ENCODE data around the gene CKAP5.

CKAP5 gene

GRCh38 chr11:46776878-46777277, 69.2 kb downstream of the CKAP5 start:
- TF ChIP-seq CTCF (IDR thresholded peaks at IDR 0.05; ENCODE audit: low read depth, low read length), result no peak
- no peak for DNase-seq (ENCODE audit: extremely low read depth, low read depth)

GRCh38 chr11:46769636-46770221, 76.4 kb downstream of the CKAP5 start:
- no peak for TF ChIP-seq CTCF (IDR thresholded peaks at IDR 0.05; ENCODE audit: low read depth, low read length)
- no peak for DNase-seq (ENCODE audit: extremely low read depth, low read depth)

GRCh38 chr11:46766656-46767055, 79.4 kb downstream of the CKAP5 start:
- DNase-seq (ENCODE audit: extremely low read depth, low read depth), result no peak
- TF ChIP-seq CTCF (IDR thresholded peaks at IDR 0.05; ENCODE audit: low read depth, low read length), result no peak

GRCh38 chr11:46762248-46762647, 83.8 kb downstream of the CKAP5 start:
- no peak for DNase-seq (ENCODE audit: extremely low read depth, low read depth)
- no peak for TF ChIP-seq CTCF (IDR thresholded peaks at IDR 0.05; ENCODE audit: low read depth, low read length)

- TF ChIP-seq CTCF (IDR thresholded peaks at IDR 0.05; ENCODE audit: low read depth, low read length), result no peak
These were observed 84.3 kb downstream of the CKAP5 start for GRCh38 chr11:46761807-46762206.

GRCh38 chr11:46760429-46761128, 85.5 kb downstream of the CKAP5 start:
- no peak for TF ChIP-seq CTCF (IDR thresholded peaks at IDR 0.05; ENCODE audit: low read depth, low read length)
- DNase-seq (ENCODE audit: extremely low read depth, low read depth), result no peak

More at GRCh38 chr11:46761807-46762206, 84.3 kb downstream of the CKAP5 start:
- DNase-seq (ENCODE audit: extremely low read depth, low read depth), result no peak

GRCh38 chr11:46759196-46759595, 86.9 kb downstream of the CKAP5 start:
- TF ChIP-seq CTCF (IDR thresholded peaks at IDR 0.05; ENCODE audit: low read depth, low read length), result no peak

More at GRCh38 chr11:46759196-46759595, 86.9 kb downstream of the CKAP5 start:
- DNase-seq (ENCODE audit: extremely low read depth, low read depth), result no peak

Measured in AG09319 (cell line).